Inflammatory macrophage treated with lipopolysaccharide for 1 hour (primary cell): ENCODE results near the gene NFYB.
A peak's percentile ranks its signal among the peaks of the same experiment; 100 is the strongest.
"Not testable (repeated sequence)": the region's sequence is repeated elsewhere in the genome, so short reads cannot be mapped to it uniquely, and the experiment has no call there.

Experiments used
- DNase-seq, 2 donors: peaks; one replicate each; pipeline ENCODE4 v3.0.0-alpha.2; 2020 to 2022

Gene NFYB

GRCh38 chr12:104155711-104156555, 17.9 kb upstream of the NFYB start:
- DNase-seq = no peak

DNA sequence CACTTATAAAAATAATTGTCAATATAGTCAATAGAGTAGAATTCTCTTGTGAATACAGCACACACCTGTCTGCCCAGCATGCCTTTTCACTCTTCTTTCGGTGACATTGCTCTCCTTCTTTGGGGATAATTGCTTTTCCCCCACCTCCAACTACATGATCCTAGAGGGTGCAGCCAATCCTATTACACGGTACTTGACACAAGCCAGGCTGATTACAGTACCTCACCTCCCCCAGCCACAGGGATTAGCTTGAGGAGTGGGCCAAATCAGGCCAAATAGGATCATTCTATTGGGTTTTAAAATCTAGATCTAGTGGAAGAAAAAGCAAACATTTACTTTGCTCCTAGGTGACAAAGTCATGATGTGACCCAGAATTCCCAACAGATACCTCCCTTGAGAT, 16.8 kb upstream of the NFYB start:
- DNase-seq = no peak

DNA sequence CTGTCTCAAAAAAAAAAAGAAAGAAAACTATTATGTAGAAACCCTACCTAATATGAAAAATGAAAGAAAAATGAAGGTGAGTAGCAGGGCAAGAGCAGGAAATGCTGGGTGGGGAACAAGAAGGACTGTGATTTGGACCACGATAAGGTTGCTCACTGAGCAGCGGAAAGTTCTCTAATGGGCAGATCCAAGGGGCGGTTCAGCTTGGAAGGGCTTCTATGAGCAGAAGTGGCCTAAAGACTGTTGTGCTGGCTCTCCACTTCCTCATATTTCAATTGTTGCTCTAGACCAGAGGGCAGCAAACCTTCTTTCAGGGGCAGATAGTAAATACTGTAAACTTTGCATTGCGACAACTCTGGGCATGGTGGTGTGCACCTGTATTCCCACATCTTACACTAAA, 16.3 kb upstream of the NFYB start:
- DNase-seq = peak in 1 of 2 donors; percentile 37

DNA sequence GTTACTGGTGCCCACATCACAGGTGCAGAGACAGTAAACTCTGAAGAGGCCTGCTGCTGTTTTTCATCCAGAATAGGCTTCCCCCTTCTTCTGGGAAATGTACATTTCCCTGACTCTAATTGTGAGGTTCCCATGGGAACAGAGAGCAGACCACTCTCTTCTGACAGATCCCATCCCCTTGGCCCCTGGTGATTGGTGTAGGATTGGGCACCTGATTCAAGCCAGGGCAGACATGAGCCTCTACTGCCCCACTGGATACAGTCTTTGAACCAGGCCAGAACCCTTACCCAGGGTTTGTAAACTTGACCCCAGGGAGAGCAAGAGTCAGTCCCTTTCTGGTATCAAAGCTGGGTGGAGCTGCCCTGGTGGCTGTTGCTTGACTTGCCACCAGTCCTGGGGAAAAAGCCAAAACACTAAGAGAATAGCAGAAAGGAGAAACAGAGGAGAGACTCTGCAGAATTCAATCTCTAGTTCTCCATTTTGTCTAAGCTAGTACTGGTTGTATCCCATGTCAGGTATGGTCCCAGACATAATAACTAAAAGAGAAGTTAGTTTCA, 14.8 kb upstream of the NFYB start:
- DNase-seq = no peak

- no peak for DNase-seq
Observed at GRCh38 chr12:104150416-104150815, 12.4 kb upstream of the NFYB start.

- DNase-seq = no peak
Observed at GRCh38 chr12:104147346-104147745, 9.3 kb upstream of the NFYB start.

DNA sequence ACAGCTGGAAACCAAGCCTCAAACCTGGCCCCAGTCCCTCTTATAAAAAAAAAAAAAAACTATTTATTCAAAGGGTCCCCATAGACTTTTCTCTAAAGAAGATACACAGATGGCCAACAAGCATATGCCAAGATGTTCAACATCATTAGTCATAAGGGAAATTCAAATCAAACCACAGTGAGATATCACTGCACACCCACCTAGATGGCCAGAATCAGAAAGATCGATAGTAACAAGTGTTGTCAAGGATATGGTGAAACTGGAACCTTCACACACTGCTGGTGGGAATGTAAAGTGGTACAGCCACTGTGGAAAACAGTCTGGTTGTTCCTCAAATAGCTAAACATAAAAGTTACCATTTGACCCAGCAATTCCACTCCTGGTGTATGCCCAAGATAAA, 5.9 kb upstream of the NFYB start:
- DNase-seq = no peak

DNA sequence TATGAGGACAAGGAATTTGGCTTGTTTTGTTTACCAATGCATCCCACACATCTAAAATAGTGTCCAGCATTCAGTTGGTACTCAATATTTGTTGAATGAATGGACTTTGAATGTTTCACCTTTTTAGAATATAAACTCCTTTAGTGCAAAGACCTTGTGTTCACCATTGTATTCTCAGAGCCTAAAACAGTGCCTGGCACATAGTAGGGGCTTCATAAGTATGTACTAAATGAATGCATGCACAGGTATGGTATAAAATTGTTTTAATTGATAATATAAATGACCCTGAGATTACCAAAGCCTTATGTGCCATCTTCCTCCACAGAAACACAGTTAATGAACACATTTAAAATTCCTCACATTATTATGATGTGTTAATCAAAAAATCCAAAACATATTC, 5.0 kb upstream of the NFYB start:
- DNase-seq = no peak

DNA sequence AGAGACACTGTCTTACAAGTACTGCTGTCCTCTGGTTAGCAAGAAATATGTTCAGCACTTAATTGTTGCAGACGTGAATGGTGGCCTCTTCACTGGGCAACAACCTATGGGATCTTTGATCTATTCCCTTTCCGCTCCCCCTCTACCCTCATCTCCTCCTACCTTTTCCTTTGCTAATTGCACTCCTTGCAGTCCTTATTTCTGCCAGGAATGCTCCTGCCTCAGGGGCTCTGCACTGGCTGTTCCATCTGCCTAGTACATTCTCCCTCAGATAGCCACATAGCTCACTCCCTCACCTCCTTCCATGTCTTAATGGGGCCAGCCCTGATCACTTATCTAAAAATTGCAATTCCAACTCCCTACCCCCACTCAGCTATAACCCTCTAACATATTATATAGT, 4.5 kb upstream of the NFYB start:
- no peak for DNase-seq

GRCh38 chr12:104138797-104139152, 765 bp upstream of the NFYB start:
- no peak for DNase-seq

GRCh38 chr12:104137001-104137901, 759 bp downstream of the NFYB start:
- peak; percentile 18 to 19 for DNase-seq

DNA sequence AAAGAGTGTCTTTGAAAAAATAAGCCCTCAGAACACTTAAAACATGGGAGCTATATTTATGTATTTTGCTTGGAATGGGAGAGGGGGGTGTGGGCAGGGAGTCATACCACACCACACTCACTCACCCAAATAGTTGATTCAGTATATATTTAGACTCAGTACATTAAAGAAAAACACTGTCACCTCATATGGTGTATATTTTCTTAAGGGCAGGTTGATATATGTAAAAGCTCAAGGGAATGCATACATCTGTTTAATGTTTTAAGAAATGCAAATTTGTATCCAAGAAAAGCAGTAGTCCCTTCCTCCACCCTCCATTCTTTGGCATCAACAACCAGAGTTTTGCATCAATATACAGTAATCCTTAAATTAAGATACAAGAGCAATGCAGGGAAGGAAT, 1.4 kb downstream of the NFYB start:
- DNase-seq = no peak

- no peak for DNase-seq
Observed at GRCh38 chr12:104134882-104135281, 3.1 kb downstream of the NFYB start.

DNA sequence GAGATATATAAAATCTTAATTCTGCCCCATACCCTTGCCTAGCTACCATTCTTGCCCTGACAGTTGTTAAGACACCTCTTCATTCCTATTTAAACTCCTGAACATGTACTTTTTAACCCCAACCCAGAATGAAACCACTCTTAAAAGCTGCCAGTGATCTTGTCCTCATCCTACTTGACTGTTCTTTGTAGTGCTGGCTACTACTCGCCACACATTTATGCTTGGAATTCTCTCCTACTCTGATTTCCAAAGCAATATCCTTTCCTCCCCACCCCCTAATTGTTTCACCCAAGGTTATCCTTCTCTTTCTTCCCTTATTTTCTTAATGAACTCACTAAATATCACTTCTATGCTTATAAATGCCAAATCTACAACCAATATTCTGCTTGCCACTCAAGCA, 4.1 kb downstream of the NFYB start:
- DNase-seq = no peak

DNA sequence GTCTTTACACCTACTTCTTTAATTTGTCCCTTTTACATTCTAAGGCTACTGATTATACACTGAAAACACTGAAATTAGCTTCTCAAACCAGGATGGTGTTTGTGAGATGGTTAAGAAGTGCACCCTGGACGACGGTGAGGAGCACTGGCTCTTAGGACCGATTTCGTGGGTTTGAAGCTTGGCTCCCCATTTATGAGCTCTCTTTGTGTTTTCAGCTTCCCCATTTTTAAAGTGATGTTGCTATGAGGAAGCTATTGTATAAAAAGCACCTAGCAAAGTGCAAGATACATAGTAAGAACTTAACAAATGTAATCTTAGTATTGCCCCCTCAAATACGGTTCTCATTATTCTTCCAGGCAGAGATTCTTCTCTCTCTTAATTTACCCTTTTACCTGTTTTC, 4.7 kb downstream of the NFYB start:
- peak in 1 of 2 donors; percentile 6 for DNase-seq

DNA sequence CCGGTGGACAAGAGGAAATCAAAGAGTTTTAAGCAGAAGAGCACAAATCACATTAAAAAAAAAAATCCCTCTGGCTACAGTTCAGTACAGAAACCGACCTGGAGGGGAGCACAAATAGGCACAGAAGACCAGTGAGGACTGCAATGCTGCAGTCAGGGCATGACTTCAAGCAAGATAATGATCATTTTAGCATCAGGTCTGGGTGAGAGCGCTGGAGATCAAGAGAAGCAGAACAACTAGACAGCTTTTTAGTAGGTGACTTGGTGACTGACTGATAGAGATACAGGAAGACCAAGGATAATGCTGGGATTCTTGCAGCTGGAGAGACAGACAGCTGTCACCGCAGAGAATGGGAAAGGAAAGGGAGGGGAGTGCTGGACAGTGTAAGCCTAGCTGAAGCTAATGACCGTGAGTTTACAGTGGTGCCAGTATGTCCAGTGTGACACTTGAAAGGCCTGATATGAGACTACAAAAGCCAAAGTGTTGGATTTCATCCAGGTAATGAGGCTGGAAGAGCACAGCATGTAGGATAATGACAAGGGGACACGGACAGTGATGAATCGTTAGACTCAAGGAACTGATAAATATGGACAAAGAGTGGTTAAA, 5.6 kb downstream of the NFYB start:
- DNase-seq = no peak

GRCh38 chr12:104131609-104132008, 6.4 kb downstream of the NFYB start:
- DNase-seq = no peak

DNA sequence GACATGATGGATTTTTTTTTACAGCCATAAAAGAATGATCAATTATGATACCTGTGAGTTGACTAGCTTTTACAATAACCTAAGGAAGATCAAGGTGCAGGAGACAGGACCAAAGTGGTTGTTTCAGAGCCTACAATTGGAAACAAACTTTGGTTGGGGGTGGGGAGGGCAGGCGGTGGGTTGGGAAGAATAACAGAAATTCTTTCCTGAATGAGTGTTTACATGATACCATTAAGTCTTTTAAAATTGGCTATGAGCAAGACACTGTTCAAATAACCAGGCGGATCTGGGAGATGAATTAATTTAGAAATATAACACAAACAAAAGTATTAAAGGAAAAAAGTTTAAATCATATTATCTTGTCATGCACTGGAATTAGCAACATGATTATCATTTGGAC, 7.2 kb downstream of the NFYB start:
- DNase-seq = no peak

- no peak for DNase-seq
Observed at GRCh38 chr12:104126548-104126947, 11.5 kb downstream of the NFYB start.

DNA sequence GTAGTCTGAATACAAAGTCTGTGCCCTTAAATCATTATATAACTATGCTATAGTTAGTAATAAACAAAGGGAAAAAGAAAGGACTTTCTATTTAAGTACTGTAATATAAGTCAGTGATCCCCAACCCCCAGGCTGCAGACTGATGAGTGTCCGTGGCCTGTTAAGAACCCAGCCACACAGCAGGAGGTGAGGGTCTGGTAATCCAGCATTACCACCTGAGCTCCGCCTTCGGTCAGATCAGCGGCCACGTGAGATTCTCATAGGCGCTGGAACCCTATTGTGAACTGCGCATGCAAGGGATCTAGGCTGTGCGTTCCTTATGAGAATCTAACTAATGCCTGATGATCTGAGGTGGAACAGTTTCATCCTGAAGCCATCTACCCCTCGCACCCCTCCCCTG, 15.7 kb downstream of the NFYB start:
- DNase-seq = no peak

DNA sequence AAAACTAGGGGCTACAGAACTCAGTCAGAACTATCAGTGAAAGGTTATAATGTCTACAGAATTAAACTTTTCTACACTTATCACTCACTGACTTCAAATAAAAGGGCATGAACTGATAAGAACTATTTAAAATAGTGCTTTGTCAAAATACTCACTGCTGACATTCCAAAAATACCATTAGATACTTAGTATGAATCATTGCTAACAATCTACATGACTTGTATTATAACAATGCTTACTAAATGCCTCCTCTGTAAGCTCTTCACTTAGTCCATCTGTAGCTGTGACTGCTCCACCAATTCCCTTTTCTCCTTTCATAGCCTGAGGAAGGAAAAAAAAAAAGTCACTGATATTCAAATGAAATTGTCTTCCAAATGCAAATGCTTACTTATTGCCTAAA, 17.0 kb downstream of the NFYB start:
- no peak for DNase-seq

DNA sequence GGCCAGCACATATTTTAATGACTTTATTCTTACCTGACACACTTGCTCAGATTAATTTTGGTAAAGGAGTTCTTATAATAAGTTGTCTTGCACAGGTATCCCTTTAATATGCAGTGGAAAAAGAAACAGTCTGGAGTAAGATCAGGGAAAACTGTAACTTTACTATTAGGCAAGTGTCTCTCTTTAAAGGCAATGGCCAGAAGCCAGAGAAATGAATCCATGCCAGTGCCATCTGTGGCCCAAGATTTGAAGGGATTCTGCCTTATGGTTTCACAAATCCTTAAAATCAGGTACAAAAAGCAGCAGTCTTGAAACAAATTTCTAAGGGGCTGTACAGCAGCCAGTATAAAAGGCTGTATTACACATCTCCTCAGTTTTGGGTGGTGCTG, 22.4 kb downstream of the NFYB start:
- no peak for DNase-seq

DNA sequence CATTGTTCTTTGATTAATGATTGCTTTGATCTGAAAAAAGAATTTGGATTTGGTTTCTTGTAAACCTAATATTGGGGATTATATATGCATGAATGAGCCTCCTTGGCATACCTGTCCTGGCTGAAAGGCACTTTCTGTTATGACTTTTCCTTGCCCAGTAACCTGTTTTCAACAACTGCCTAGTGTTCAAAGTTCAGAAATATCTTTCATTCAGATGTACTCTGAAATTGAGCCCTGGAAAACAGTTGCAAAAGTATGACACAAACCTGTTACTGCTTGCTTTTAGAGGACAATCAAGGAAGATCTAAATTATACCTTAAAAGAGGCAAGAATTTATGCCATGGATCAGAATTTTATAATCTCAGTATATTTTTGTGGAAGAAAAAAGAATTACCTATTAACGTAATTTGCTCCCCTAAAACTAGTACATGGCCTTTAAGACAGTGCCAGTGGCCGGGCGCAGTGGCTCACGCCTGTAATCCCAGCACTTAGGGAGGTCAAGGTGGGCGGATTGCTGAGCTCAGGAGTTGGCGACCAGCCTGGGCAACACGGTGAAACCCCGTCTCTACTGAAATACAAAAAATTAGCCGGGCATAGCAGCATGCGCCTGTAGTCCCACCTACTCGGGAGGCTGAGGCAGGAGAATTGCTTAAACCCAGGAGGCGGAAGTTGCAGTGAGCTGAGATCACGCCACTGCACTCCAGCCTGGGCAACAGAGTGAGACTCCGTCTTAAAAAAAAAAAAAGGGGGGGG, 23.0 kb downstream of the NFYB start:
- DNase-seq = not testable (repeated sequence)
